ENCODE results near the gene CNDP1.

The CNDP1 gene

GRCh38 chr18:74507927-74508326, 26.4 kb upstream of the CNDP1 start:
- Histone ChIP-seq H3K27me3 (no peaks in the 10 kb centered on the region), H3K27ac (no peak overlapping the region), H3K4me1 (no peaks in the 10 kb centered on the region), H3K4me3 (no peak overlapping the region), H3K9me3 (no peaks in the 10 kb centered on the region), H3K36me3 (peaks cover 86 to 100% (median 96%) of the 10 kb centered on the region in 3 donors)
- TF ChIP-seq, protein P1, sequence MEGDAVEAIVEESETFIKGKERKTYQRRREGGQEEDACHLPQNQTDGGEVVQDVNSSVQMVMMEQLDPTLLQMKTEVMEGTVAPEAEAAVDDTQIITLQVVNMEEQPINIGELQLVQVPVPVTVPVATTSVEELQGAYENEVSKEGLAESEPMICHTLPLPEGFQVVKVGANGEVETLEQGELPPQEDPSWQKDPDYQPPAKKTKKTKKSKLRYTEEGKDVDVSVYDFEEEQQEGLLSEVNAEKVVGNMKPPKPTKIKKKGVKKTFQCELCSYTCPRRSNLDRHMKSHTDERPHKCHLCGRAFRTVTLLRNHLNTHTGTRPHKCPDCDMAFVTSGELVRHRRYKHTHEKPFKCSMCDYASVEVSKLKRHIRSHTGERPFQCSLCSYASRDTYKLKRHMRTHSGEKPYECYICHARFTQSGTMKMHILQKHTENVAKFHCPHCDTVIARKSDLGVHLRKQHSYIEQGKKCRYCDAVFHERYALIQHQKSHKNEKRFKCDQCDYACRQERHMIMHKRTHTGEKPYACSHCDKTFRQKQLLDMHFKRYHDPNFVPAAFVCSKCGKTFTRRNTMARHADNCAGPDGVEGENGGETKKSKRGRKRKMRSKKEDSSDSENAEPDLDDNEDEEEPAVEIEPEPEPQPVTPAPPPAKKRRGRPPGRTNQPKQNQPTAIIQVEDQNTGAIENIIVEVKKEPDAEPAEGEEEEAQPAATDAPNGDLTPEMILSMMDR (IDR thresholded peaks at IDR 0.05): no peak
- DNase-seq: peak in 1 of 2 donors; percentile 59
- intact Hi-C loops (cut with DNase I; ENCODE audit: low total_unique reads): no loop called here

DNA sequence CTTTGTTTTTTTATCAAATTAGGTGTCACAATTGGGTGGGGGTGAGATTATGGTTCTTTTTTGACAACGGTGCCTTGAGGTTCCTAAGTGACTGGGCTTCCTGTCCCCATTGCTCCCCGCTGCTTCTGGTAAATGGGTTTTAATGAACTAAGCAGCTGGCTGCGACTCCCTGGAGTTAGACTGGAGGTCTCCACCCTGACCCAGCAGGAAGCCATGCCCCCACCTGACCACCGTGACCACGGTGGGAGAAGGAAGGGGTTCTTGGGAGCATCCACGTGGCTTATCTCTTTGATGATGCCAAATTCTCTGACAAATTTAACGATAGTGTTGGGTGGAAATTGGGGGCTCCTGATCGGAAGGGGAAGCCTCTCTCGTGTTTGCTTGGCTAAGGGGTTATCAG, 25.9 kb upstream of the CNDP1 start:
- intact Hi-C loops (cut with DNase I; ENCODE audit: low total_unique reads): no loop called here
- peak in 1 of 2 donors; percentile 40 for DNase-seq
- TF ChIP-seq, protein P1 (IDR thresholded peaks at IDR 0.05): no peak
- Histone ChIP-seq H3K27me3 (no peaks in the 10 kb centered on the region), H3K27ac (no peak overlapping the region), H3K4me3 (no peak overlapping the region), H3K9me3 (no peaks in the 10 kb centered on the region), H3K36me3 (peaks cover 86 to 100% (median 96%) of the 10 kb centered on the region in 3 donors), H3K4me1 (no peaks in the 10 kb centered on the region)

- no peak overlapping the region for H3K27ac ChIP-seq
- peak in 1 of 2 donors; percentile 27 for DNase-seq
- no peaks in the 10 kb centered on the region for H3K27me3 ChIP-seq
- TF ChIP-seq, protein P1 (IDR thresholded peaks at IDR 0.05): no peak
- H3K9me3 ChIP-seq: no peaks in the 10 kb centered on the region
- intact Hi-C loops (cut with DNase I; ENCODE audit: low total_unique reads): no loop called here
- no peaks in the 10 kb centered on the region for H3K4me1 ChIP-seq
- no peak overlapping the region for H3K4me3 ChIP-seq
- H3K36me3 ChIP-seq: peaks cover 83 to 100% (median 96%) of the 10 kb centered on the region in 3 donors
Observed at GRCh38 chr18:74508821-74509225, 25.5 kb upstream of the CNDP1 start.

DNA sequence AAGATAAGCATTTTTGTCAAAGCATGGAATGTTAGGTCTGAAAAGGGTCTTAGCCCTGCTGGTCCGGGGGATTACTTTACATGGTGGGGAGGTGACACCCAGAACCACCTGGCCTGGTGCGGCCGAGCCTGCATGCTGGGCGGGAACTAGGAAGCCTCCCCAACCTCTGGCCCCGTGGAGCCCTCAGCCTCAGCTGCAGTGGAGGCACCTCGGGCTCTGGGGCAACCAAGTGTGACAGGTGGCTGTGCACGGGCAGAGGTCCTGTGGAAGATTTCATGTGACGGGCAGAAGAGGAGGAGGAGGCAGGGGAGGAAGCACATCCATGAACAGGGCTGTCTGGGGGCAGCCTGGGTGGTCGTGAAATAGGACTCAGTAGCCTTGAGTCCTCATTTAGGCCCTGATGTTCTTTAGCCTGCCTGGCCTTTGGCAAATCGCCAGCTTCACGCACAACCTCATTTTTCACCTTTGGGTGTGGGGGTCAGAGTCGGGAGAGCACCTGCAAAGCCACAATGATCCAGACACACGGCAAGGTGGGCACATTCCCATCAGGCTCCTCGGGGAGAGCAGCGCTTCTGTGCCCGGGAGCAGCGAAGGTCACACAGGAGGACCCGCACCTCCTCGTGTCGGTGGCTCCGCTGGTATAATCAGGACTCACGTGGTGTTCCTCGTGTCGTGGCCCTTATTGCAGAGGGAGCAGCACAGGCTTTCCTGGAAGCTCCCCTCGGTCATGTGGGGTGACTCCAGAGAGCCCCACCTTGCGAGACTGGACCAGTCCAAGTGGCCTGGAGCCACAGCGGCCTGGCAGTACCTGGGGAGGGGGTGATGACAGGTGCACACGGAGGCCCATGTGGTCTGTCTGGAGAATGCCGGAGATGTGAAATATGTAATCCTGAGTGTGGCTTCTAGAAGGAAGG, 24.2 kb upstream of the CNDP1 start:
- H3K27me3 ChIP-seq: no peaks in the 10 kb centered on the region
- H3K4me3 ChIP-seq: no peak overlapping the region
- peaks cover 76 to 100% (median 94%) of the 10 kb centered on the region in 3 donors for H3K36me3 ChIP-seq
- no peak overlapping the region for H3K27ac ChIP-seq
- H3K9me3 ChIP-seq: no peaks in the 10 kb centered on the region
- peak in 1 of 2 donors; percentile 54 for DNase-seq
- intact Hi-C loops (cut with DNase I; ENCODE audit: low total_unique reads): no loop called here
- no peaks in the 10 kb centered on the region for H3K4me1 ChIP-seq
- TF ChIP-seq, protein P1 (IDR thresholded peaks at IDR 0.05): no peak

GRCh38 chr18:74510770-74511095, 23.6 kb upstream of the CNDP1 start:
- Histone ChIP-seq H3K27me3 (no peaks in the 10 kb centered on the region), H3K4me3 (no peak overlapping the region), H3K36me3 (peaks cover 80 to 100% (median 96%) of the 10 kb centered on the region in 3 donors), H3K27ac (no peak overlapping the region), H3K9me3 (no peaks in the 10 kb centered on the region), H3K4me1 (no peaks in the 10 kb centered on the region)
- no peak for DNase-seq
- TF ChIP-seq, protein P1 (IDR thresholded peaks at IDR 0.05): no peak
- intact Hi-C loops (cut with DNase I; ENCODE audit: low total_unique reads): no loop called here

Data from tibial artery (tissue), 4 donors.